Body of pancreas (tissue), 4 donors: ENCODE results near the gene CTRL. TPM values are rescaled to one million over a fixed set of nuclear protein-coding genes. Genes with fewer than 3 reads are reported as not detected.
A peak's percentile ranks its signal among the peaks of the same experiment; 100 is the strongest.

Experiments
- ATAC-seq: fragments of 150-250 bp; one replicate; pipeline ENCODE4 v1.9.1; 2016
- DNase-seq, 4 donors: peaks; one replicate each; pipeline ENCODE4 v3.0.0-alpha.2; 2019
- H3K27ac ChIP-seq, 4 donors: fragments of 200-600 bp; sonication (generic); 1 replicate in 3 of 4; 2 replicates in 1 of 4; pipeline versions ENCODE4 v1.5.1 to v1.6.1; 2016 to 2019; ENCODE audit warnings: mild to moderate bottlenecking in 1 of 4, mixed read lengths in 1 of 4, moderate library complexity in 1 of 4
- H3K27me3 ChIP-seq, 2 donors: fragments of 200-600 bp; sonication (generic); one replicate each; pipeline ENCODE4 v1.6.0; 2016; ENCODE audit warnings: mild to moderate bottlenecking in 1 of 2
- H3K36me3 ChIP-seq, 2 donors: fragments of 200-600 bp; sonication (generic); replicated peaks in 1 of 2; 2 replicates each; pipeline ENCODE4 v1.5.1; 2016; ENCODE audit warnings: low read depth in 2 of 2; ENCODE audit not compliant: insufficient read depth in 1 of 2
- H3K4me1 ChIP-seq: fragments of 200-600 bp; sonication (generic); one replicate; pipeline ENCODE4 v1.6.0; 2016
- H3K4me3 ChIP-seq, 2 donors: fragments of 200-600 bp; sonication (generic); 1 replicate in 1 of 2; 2 replicates in 1 of 2; pipeline ENCODE4 v1.5.1; 2016 to 2019
- H3K9me3 ChIP-seq, 3 donors: fragments of 200-600 bp; sonication (generic); 1 replicate in 2 of 3; 2 replicates in 1 of 3; pipeline ENCODE4 v1.5.1; 2016
- CTCF ChIP-seq, 7 experiments: fragments of 450-650 bp in 4 of 7; fragments of 200-600 bp in 3 of 7; sonication (generic) in 3 of 7; IDR thresholded peaks; one replicate each; pipeline ENCODE4 v1.5.1; 2016 to 2019; ENCODE audit warnings: antibody characterized with exemption in 7 of 7
- POLR2A ChIP-seq, 3 donors: fragments of 450-650 bp; IDR thresholded peaks; one replicate each; pipeline ENCODE4 v1.6.1; 2016; ENCODE audit warnings: antibody characterized with exemption in 3 of 3, mild to moderate bottlenecking in 2 of 3
- WGBS, 2 donors: methylation state at CpG; one replicate each; pipeline ENCODE4 v1.1.5; 2017; 5-methylcytosine and 5-hydroxymethylcytosine counted together
- intact Hi-C: fragments of 100-400 bp; cut with DNase I; formaldehyde crosslinking; loops from one replicate; pipeline ENCODE4 v1.15.1; 2023
- total RNA-seq, 2 donors: library from RNA; depleted of rRNA; stranded (reverse); fragments of >200 nt; gene quantifications; one replicate each; pipeline ENCODE4 v1.1.0, GENCODE V29; 2016

Gene CTRL
- total RNA-seq, 2 donors from 2014 or later, result 286 to 1,726 TPM

GRCh38 chr16:67902831-67903230 lies 28.8 kb downstream of the CTRL start:
- Histone ChIP-seq H3K9me3 (no peaks in the 10 kb centered on the region), H3K27me3 (no peaks in the 10 kb centered on the region), H3K4me1 (no peaks in the 10 kb centered on the region), H3K27ac (no peak overlapping the region), H3K4me3 (no peak overlapping the region), H3K36me3 (no peaks in the 10 kb centered on the region)
- ATAC-seq, result no peak
- intact Hi-C loops, result no loop called here
- TF ChIP-seq CTCF (IDR thresholded peaks at IDR 0.05) (no peak), POLR2A (IDR thresholded peaks at IDR 0.05) (no peak)
- WGBS, 2 donors, result 83 to 88% methylated on average over 4 of the region's 4 CpGs
- DNase-seq, result no peak

GRCh38 chr16:67901734-67902133 lies 29.9 kb downstream of the CTRL start:
- 79 to 82% methylated on average over 4 to 5 of the region's 5 CpGs for WGBS, 2 donors
- Histone ChIP-seq H3K36me3 (no peaks in the 10 kb centered on the region), H3K27me3 (no peaks in the 10 kb centered on the region), H3K27ac (no peak overlapping the region), H3K9me3 (no peaks in the 10 kb centered on the region), H3K4me1 (peaks cover 2% of the 10 kb centered on the region), H3K4me3 (no peak overlapping the region)
- DNase-seq, result no peak
- ATAC-seq, result no peak
- no peak for TF ChIP-seq POLR2A (IDR thresholded peaks at IDR 0.05)
- TF ChIP-seq CTCF (IDR thresholded peaks at IDR 0.05), result no peak
- intact Hi-C loops, result no loop called here

GRCh38 chr16:67897231-67897630 lies 34.4 kb downstream of the CTRL start:
- DNase-seq (no peak), ATAC-seq (no peak)
- Histone ChIP-seq H3K36me3 (no peaks in the 10 kb centered on the region), H3K4me3 (no peak overlapping the region), H3K9me3 (no peaks in the 10 kb centered on the region), H3K4me1 (peaks cover 26% of the 10 kb centered on the region), H3K27ac (no peak overlapping the region), H3K27me3 (no peaks in the 10 kb centered on the region)
- intact Hi-C loops, result no loop called here
- WGBS, 2 donors, result 77 to 80% methylated on average over 3 of the region's 3 CpGs
- TF ChIP-seq CTCF (IDR thresholded peaks at IDR 0.05) (no peak), POLR2A (IDR thresholded peaks at IDR 0.05) (no peak)

- intact Hi-C loops, result no loop called here
- ATAC-seq (peak; percentile 64), DNase-seq (peak; percentile 74 to 85 (median 80))
- TF ChIP-seq CTCF (IDR thresholded peaks at IDR 0.05), result no peak
- peak in 2 of 3 donors; percentile 6 to 12 for TF ChIP-seq POLR2A (IDR thresholded peaks at IDR 0.05)
- H3K4me1 ChIP-seq, result peaks cover 26% of the 10 kb centered on the region
- H3K9me3 ChIP-seq, result no peaks in the 10 kb centered on the region
- H3K4me3 ChIP-seq, result peak overlapping the region; percentile 65 to 67
- H3K27ac ChIP-seq, result peak overlapping the region; percentile 90 to 99 (median 96)
- no peaks in the 10 kb centered on the region for H3K27me3 ChIP-seq
- WGBS, 2 donors, result 10 to 12% methylated on average over 9 to 14 of the region's 14 CpGs
- no peaks in the 10 kb centered on the region for H3K36me3 ChIP-seq
Observed at GRCh38 chr16:67893743-67894399, 37.8 kb downstream of the CTRL start.
